NT2/D1 (cell line): ENCODE data around the gene SLC10A1.

ENCODE experiments used
- DNase-seq: peaks from one replicate; pipeline ENCODE4 v3.0.0-alpha.2; 2011; ENCODE audit warnings: low read depth, low spot score
- H3K27me3 ChIP-seq: 2 replicates; pipeline ENCODE4 v1.6.0; 2011; ENCODE audit warnings: mild to moderate bottlenecking; ENCODE audit not compliant: insufficient read length, insufficient read depth
- H3K36me3 ChIP-seq: 2 replicates; pipeline ENCODE4 v1.6.1; 2011; ENCODE audit warnings: mild to moderate bottlenecking, low read length, mixed read lengths; ENCODE audit not compliant: insufficient read depth, insufficient read length
- H3K4me1 ChIP-seq: 2 replicates; pipeline ENCODE4 v1.5.1; 2011; ENCODE audit not compliant: insufficient read depth, insufficient read length
- H3K4me3 ChIP-seq: 2 replicates; pipeline ENCODE4 v1.5.1; 2011; ENCODE audit warnings: low read depth; ENCODE audit not compliant: insufficient read length
- H3K9ac ChIP-seq: 2 replicates; pipeline ENCODE4 v1.6.0; 2011; ENCODE audit warnings: low read depth; ENCODE audit not compliant: insufficient read length
- H3K9me3 ChIP-seq: 2 replicates; pipeline ENCODE4 v1.5.1; 2011; ENCODE audit warnings: mild to moderate bottlenecking, low read length; ENCODE audit not compliant: insufficient read depth
- SUZ12 ChIP-seq: IDR thresholded peaks from 2 replicates; pipeline ENCODE4 v1.6.1; 2011; ENCODE audit not compliant: insufficient read length, insufficient read depth; ENCODE audit errors: extremely low read depth
- YY1 ChIP-seq: IDR thresholded peaks from 2 replicates; pipeline ENCODE4 v1.6.1; 2011; ENCODE audit not compliant: insufficient read length, insufficient read depth
- ZNF274 ChIP-seq: IDR thresholded peaks from 2 replicates; pipeline ENCODE4 v1.6.1; 2011; ENCODE audit warnings: mild to moderate bottlenecking, low read depth, low read length

The SLC10A1 gene

GRCh38 chr14:69776875-69777453, 20.1 kb downstream of the SLC10A1 start:
- peaks cover 92% of the 10 kb centered on the region for H3K36me3 ChIP-seq
- H3K9me3 ChIP-seq: no peaks in the 10 kb centered on the region
- no peak for DNase-seq
- H3K27me3 ChIP-seq: no peaks in the 10 kb centered on the region
- no peaks in the 10 kb centered on the region for H3K4me1 ChIP-seq
- TF ChIP-seq YY1 (no peak), SUZ12 (no peak), ZNF274 (no peak)
- H3K9ac ChIP-seq: no peak overlapping the region
- H3K4me3 ChIP-seq: no peak overlapping the region

DNA sequence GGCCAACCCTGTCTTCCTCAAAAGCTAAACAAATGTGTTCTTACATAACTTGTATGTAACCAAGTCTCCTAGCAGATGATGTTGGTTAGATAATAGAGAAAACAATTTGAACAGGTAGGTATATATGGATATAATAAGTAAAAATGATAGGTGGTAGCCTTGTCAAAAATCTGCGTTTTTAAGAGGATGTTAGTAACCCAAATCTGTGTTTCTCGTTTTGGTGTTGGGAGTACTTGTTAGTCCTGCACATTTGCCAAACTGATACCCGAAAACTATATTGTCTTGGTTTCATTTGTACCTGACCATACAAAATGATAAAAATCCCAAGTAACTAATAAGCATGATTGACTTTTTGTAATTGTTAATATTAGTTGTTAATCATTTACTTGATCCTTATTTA, 22.0 kb downstream of the SLC10A1 start:
- DNase-seq: no peak
- TF ChIP-seq SUZ12 (no peak), ZNF274 (no peak), YY1 (no peak)
- Histone ChIP-seq H3K4me1 (no peaks in the 10 kb centered on the region), H3K9ac (no peak overlapping the region), H3K4me3 (no peak overlapping the region), H3K36me3 (peaks cover 95% of the 10 kb centered on the region), H3K9me3 (no peaks in the 10 kb centered on the region), H3K27me3 (no peaks in the 10 kb centered on the region)

- Histone ChIP-seq H3K4me3 (no peak overlapping the region), H3K9me3 (no peaks in the 10 kb centered on the region), H3K36me3 (peaks cover 94% of the 10 kb centered on the region), H3K9ac (no peak overlapping the region), H3K4me1 (no peaks in the 10 kb centered on the region), H3K27me3 (no peaks in the 10 kb centered on the region)
- DNase-seq: no peak
- TF ChIP-seq SUZ12 (no peak), YY1 (no peak), ZNF274 (no peak)
Measured at GRCh38 chr14:69773571-69774276, 23.3 kb downstream of the SLC10A1 start.

GRCh38 chr14:69772082-69773017, 24.7 kb downstream of the SLC10A1 start:
- TF ChIP-seq SUZ12: no peak
- TF ChIP-seq ZNF274: no peak
- TF ChIP-seq YY1: no peak
- no peak for DNase-seq
- no peaks in the 10 kb centered on the region for H3K27me3 ChIP-seq
- no peaks in the 10 kb centered on the region for H3K9me3 ChIP-seq
- H3K4me3 ChIP-seq: no peak overlapping the region
- H3K36me3 ChIP-seq: peaks cover 95% of the 10 kb centered on the region
- no peak overlapping the region for H3K9ac ChIP-seq
- no peaks in the 10 kb centered on the region for H3K4me1 ChIP-seq

DNA sequence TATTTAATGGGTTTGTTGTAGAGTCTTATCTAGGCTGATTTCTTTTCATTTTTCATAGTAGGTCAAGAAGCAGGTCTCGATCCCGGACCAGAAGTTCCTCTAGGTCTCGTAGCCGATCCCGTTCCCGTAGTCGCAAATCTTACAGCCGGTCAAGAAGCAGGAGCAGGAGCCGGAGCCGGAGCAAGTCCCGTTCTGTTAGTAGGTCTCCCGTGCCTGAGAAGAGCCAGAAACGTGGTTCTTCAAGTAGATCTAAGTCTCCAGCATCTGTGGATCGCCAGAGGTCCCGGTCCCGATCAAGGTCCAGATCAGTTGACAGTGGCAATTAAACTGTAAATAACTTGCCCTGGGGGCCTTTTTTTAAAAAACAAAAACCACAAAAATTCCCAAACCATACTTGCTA, 25.9 kb downstream of the SLC10A1 start:
- H3K9ac ChIP-seq: no peak overlapping the region
- no peak overlapping the region for H3K4me3 ChIP-seq
- no peaks in the 10 kb centered on the region for H3K9me3 ChIP-seq
- DNase-seq: no peak
- no peak for TF ChIP-seq ZNF274
- TF ChIP-seq SUZ12: no peak
- TF ChIP-seq YY1: no peak
- H3K36me3 ChIP-seq: peaks cover 85% of the 10 kb centered on the region
- no peaks in the 10 kb centered on the region for H3K4me1 ChIP-seq
- H3K27me3 ChIP-seq: no peaks in the 10 kb centered on the region

GRCh38 chr14:69770559-69770958, 26.5 kb downstream of the SLC10A1 start:
- no peaks in the 10 kb centered on the region for H3K27me3 ChIP-seq
- peaks cover 79% of the 10 kb centered on the region for H3K36me3 ChIP-seq
- no peak overlapping the region for H3K9ac ChIP-seq
- H3K4me1 ChIP-seq: no peaks in the 10 kb centered on the region
- no peak overlapping the region for H3K4me3 ChIP-seq
- TF ChIP-seq YY1: no peak
- no peak for TF ChIP-seq ZNF274
- no peak for TF ChIP-seq SUZ12
- no peaks in the 10 kb centered on the region for H3K9me3 ChIP-seq
- no peak for DNase-seq

DNA sequence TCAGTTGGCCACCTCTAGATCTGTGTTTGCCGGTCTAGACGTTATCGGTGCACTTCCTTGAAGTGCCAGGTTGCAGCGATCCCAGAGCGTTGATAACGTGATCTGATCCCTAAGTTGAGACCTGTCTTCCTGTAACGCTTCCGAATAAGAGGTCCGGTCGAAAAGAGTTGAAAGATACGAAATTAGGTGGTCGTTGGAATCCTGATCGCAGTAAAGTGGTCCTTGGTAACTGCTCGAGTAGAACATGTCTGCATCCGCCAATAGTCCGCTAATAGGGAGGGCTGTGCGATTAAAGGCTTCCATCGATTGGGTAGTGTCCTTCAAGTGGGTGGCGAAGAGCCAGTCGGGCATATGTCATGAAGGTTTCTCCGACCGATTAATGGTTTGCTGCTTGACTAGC, 27.4 kb downstream of the SLC10A1 start:
- DNase-seq: no peak
- Histone ChIP-seq H3K9me3 (no peaks in the 10 kb centered on the region), H3K4me1 (no peaks in the 10 kb centered on the region), H3K27me3 (no peaks in the 10 kb centered on the region), H3K36me3 (peaks cover 71% of the 10 kb centered on the region), H3K9ac (no peak overlapping the region), H3K4me3 (no peak overlapping the region)
- TF ChIP-seq YY1 (no peak), SUZ12 (no peak), ZNF274 (no peak)
